ENCODE measurements around the gene KIAA1671.
A peak's percentile ranks its signal among the peaks of the same experiment; 100 is the strongest.

Gene KIAA1671

DNA sequence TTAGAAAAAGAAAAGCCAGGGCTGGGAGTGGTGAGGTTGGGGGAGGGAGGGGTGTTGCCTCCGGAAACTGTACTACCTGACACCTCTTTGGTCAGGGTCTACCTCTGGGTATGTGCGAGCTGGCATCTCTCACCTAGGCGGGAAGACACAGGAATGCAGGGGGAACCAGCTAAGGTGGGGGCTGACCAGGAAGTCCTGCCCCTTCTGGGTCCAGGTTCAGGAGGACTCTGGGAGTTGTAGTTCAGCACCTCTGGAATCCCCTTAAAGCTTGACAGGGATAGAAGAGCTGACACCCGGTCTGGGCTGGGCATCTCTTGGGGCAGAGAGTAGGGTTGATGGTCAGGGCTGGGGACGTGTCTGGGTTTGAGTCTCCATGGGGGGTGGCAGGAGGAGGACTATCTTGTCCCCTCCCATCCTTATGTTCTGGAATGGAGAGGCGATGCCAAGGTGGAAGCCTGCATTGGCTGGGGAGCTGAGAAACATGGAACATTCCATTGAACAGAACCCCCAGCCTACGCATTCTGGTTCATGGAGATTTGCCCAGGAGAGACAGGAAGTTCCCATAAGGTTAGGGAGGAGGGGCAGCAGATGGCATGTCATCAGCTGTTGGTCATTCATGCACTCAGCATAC is 2.1 kb upstream of the KIAA1671 start:
- TF ChIP-seq TAF1 (IDR thresholded peaks at IDR 0.05; ENCODE audit: low read depth, low read length) (no peak), POLR2A (IDR thresholded peaks at IDR 0.05; ENCODE audit: low read depth, low read length) (no peak), SPI1 (IDR thresholded peaks at IDR 0.05; ENCODE audit: low read depth, low read length) (no peak), PAX5 (IDR thresholded peaks at IDR 0.05; ENCODE audit: insufficient read depth, low read length, severe bottlenecking) (no peak), POLR2AphosphoS5 (IDR thresholded peaks at IDR 0.05; ENCODE audit: low read depth, low read length) (no peak), POU2F2 (IDR thresholded peaks at IDR 0.05; ENCODE audit: low read depth, low read length) (no peak)
- FAIRE-seq (no peak), DNase-seq (ENCODE audit: insufficient read length, low spot score) (no peak)

GRCh38 chr22:24952837-24953383 is 394 bp downstream of the KIAA1671 start:
- no peak for FAIRE-seq
- TF ChIP-seq POLR2AphosphoS5 (IDR thresholded peaks at IDR 0.05; ENCODE audit: low read depth, low read length), result no peak
- TF ChIP-seq POU2F2 (IDR thresholded peaks at IDR 0.05; ENCODE audit: low read depth, low read length), result no peak
- no peak for TF ChIP-seq SPI1 (IDR thresholded peaks at IDR 0.05; ENCODE audit: low read depth, low read length)
- no peak for TF ChIP-seq TAF1 (IDR thresholded peaks at IDR 0.05; ENCODE audit: low read depth, low read length)
- TF ChIP-seq PAX5 (IDR thresholded peaks at IDR 0.05; ENCODE audit: insufficient read depth, low read length, severe bottlenecking), result no peak
- TF ChIP-seq POLR2A (IDR thresholded peaks at IDR 0.05; ENCODE audit: low read depth, low read length), result no peak
- DNase-seq (ENCODE audit: insufficient read length, low spot score), result peak; percentile 30

DNA sequence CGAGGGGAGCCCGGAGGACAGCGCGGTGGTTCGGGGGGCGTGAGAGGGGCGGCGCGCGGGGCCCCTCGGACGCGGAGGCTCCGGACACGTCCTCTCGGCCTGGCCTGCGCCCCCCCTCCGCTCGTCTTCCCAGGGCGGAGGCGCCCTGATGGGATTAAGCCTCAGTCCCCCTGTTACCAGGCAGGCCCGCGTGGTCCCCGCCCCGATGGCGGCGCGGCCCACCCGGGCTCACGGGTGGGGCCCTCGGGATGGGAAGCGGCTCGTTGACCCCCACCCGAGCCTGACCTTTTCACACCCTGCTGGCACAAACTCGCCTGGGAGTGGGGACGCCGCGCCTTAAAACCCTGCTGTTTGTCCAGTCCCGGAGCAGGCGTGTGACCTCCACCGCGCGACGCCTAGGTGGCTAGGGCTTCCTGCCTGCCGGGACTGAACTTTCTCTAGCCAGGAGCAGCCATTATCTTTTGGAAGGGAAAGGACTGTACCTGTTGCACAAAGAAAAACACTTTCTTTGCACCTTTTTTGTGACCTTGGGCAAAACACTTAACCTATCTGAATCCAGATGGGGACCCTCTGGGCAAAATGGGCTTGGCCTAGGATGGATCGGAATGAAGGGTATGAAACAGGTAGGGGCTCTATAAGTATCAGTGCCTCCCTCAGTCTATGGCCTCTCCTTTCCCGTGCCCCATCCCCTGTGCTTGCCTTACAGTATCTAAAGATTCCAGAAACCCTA is 1.0 kb downstream of the KIAA1671 start:
- no peak for FAIRE-seq

GRCh38 chr22:24954114-24954463 is 1.6 kb downstream of the KIAA1671 start:
- FAIRE-seq (no peak), DNase-seq (ENCODE audit: insufficient read length, low spot score) (no peak)
- TF ChIP-seq PAX5 (IDR thresholded peaks at IDR 0.05; ENCODE audit: insufficient read depth, low read length, severe bottlenecking) (no peak), SPI1 (IDR thresholded peaks at IDR 0.05; ENCODE audit: low read depth, low read length) (no peak), POLR2A (IDR thresholded peaks at IDR 0.05; ENCODE audit: low read depth, low read length) (no peak), POU2F2 (IDR thresholded peaks at IDR 0.05; ENCODE audit: low read depth, low read length) (no peak), TAF1 (IDR thresholded peaks at IDR 0.05; ENCODE audit: low read depth, low read length) (no peak), POLR2AphosphoS5 (IDR thresholded peaks at IDR 0.05; ENCODE audit: low read depth, low read length) (no peak)

More for the DNA sequence above, 1.0 kb downstream of the KIAA1671 start:
- no peak for DNase-seq (ENCODE audit: insufficient read length, low spot score)
- TF ChIP-seq POU2F2 (IDR thresholded peaks at IDR 0.05; ENCODE audit: low read depth, low read length), result no peak
- no peak for TF ChIP-seq POLR2AphosphoS5 (IDR thresholded peaks at IDR 0.05; ENCODE audit: low read depth, low read length)
- no peak for TF ChIP-seq POLR2A (IDR thresholded peaks at IDR 0.05; ENCODE audit: low read depth, low read length)
- TF ChIP-seq PAX5 (IDR thresholded peaks at IDR 0.05; ENCODE audit: insufficient read depth, low read length, severe bottlenecking), result no peak
- no peak for TF ChIP-seq SPI1 (IDR thresholded peaks at IDR 0.05; ENCODE audit: low read depth, low read length)
- TF ChIP-seq TAF1 (IDR thresholded peaks at IDR 0.05; ENCODE audit: low read depth, low read length), result no peak

- TF ChIP-seq POU2F2 (IDR thresholded peaks at IDR 0.05; ENCODE audit: low read depth, low read length) (no peak), POLR2AphosphoS5 (IDR thresholded peaks at IDR 0.05; ENCODE audit: low read depth, low read length) (no peak), TAF1 (IDR thresholded peaks at IDR 0.05; ENCODE audit: low read depth, low read length) (no peak), PAX5 (IDR thresholded peaks at IDR 0.05; ENCODE audit: insufficient read depth, low read length, severe bottlenecking) (no peak), POLR2A (IDR thresholded peaks at IDR 0.05; ENCODE audit: low read depth, low read length) (no peak), SPI1 (IDR thresholded peaks at IDR 0.05; ENCODE audit: low read depth, low read length) (no peak)
- no peak for DNase-seq (ENCODE audit: insufficient read length, low spot score)
- FAIRE-seq, result no peak
These were observed 2.3 kb downstream of the KIAA1671 start for GRCh38 chr22:24954856-24955255.

GRCh38 chr22:24957043-24957442 is 4.5 kb downstream of the KIAA1671 start:
- DNase-seq (ENCODE audit: insufficient read length, low spot score) (no peak), FAIRE-seq (no peak)
- TF ChIP-seq POLR2AphosphoS5 (IDR thresholded peaks at IDR 0.05; ENCODE audit: low read depth, low read length) (no peak), PAX5 (IDR thresholded peaks at IDR 0.05; ENCODE audit: insufficient read depth, low read length, severe bottlenecking) (no peak), POU2F2 (IDR thresholded peaks at IDR 0.05; ENCODE audit: low read depth, low read length) (no peak)

DNA sequence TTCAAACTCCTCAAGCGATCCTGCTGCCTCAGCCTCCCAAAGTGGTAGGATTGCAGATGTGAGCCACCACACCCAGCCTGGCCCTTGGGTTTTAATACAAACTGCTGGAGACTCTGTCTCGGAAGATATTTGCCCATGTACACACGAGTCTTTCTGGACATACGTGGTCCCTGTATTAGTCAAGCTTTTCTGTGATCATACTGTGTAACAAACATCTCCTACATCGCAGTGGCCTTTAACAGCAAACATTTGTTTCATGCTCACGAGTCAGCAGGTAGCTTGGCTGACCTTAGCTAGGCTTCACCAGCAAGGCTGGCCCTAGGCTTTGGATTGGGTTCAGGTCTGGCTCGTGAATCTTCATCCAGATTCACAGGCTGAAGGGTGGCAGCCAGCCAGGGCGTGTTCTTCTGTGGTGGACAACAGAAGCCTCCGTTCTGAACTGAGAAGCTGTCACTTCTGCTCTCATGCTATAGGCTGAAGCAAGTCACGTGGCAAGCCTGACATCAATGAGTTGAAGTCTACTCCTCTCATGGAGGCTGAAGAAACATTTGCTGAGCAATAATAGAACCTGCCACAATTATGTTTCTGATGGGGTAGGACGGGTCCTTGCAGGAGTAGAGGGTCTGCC is 8.8 kb downstream of the KIAA1671 start:
- TF ChIP-seq POLR2AphosphoS5 (IDR thresholded peaks at IDR 0.05; ENCODE audit: low read depth, low read length) (no peak), TAF1 (IDR thresholded peaks at IDR 0.05; ENCODE audit: low read depth, low read length) (no peak), POLR2A (IDR thresholded peaks at IDR 0.05; ENCODE audit: low read depth, low read length) (no peak), SPI1 (IDR thresholded peaks at IDR 0.05; ENCODE audit: low read depth, low read length) (no peak), POU2F2 (IDR thresholded peaks at IDR 0.05; ENCODE audit: low read depth, low read length) (no peak), PAX5 (IDR thresholded peaks at IDR 0.05; ENCODE audit: insufficient read depth, low read length, severe bottlenecking) (no peak)
- DNase-seq (ENCODE audit: insufficient read length, low spot score), result no peak
- FAIRE-seq, result no peak

GRCh38 chr22:24962094-24962493 is 9.6 kb downstream of the KIAA1671 start:
- FAIRE-seq (no peak), DNase-seq (ENCODE audit: insufficient read length, low spot score) (no peak)
- TF ChIP-seq PAX5 (IDR thresholded peaks at IDR 0.05; ENCODE audit: insufficient read depth, low read length, severe bottlenecking) (no peak), SPI1 (IDR thresholded peaks at IDR 0.05; ENCODE audit: low read depth, low read length) (no peak), POLR2A (IDR thresholded peaks at IDR 0.05; ENCODE audit: low read depth, low read length) (no peak), TAF1 (IDR thresholded peaks at IDR 0.05; ENCODE audit: low read depth, low read length) (no peak), POLR2AphosphoS5 (IDR thresholded peaks at IDR 0.05; ENCODE audit: low read depth, low read length) (no peak), POU2F2 (IDR thresholded peaks at IDR 0.05; ENCODE audit: low read depth, low read length) (no peak)

DNA sequence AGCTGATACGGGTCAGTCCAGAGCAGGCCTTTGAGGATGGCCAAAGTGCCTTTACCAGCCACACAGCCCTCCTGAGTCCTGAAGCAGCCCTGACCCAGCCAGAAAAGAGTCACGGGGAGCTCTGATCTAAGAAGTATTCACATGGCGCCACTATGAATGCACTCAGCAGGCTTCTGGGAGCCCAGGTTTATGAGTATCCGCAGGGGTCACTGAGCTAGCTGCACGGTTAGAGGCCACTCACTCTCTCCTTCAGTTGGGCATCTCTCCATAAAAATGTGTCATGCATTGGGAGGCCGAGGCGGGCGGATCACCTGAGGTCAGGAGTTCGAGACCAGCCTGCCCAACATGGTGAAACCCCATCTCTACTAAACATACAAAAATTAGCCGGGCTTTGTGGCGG is 10.3 kb downstream of the KIAA1671 start:
- DNase-seq (ENCODE audit: insufficient read length, low spot score) (no peak), FAIRE-seq (no peak)
- no peak for TF ChIP-seq SPI1 (IDR thresholded peaks at IDR 0.05; ENCODE audit: low read depth, low read length)
- TF ChIP-seq POU2F2 (IDR thresholded peaks at IDR 0.05; ENCODE audit: low read depth, low read length), result no peak
- no peak for TF ChIP-seq POLR2AphosphoS5 (IDR thresholded peaks at IDR 0.05; ENCODE audit: low read depth, low read length)
- no peak for TF ChIP-seq POLR2A (IDR thresholded peaks at IDR 0.05; ENCODE audit: low read depth, low read length)
- no peak for TF ChIP-seq TAF1 (IDR thresholded peaks at IDR 0.05; ENCODE audit: low read depth, low read length)
- TF ChIP-seq PAX5 (IDR thresholded peaks at IDR 0.05; ENCODE audit: insufficient read depth, low read length, severe bottlenecking), result no peak

All from GM12891 (cell line).